ENCODE data around the gene CTBP1. TPM values are rescaled to one million over a fixed set of nuclear protein-coding genes. Genes with fewer than 3 reads are reported as not detected.
A peak's percentile ranks its signal among the peaks of the same experiment; 100 is the strongest.

CTBP1 gene
- total RNA-seq (100 to 1,000 TPM; 122 to 165 (median 142) TPM), polyA plus RNA-seq (100 to 1,000 TPM; 109 to 156 (median 116) TPM)
- long read RNA-seq, donor 1, transcript CTBP1-201 (9 exons, 2,297 nt): minor isoform, 33 of 246 reads
- long read RNA-seq, donor 1, transcript CTBP1-203 (10 exons, 2,467 nt): major isoform, 102 of 246 reads
- long read RNA-seq, donor 1, partial matches to known transcripts: 23 of 246 reads
- long read RNA-seq, donor 1, other reads (novel, unspliced or antisense): 86 of 246 reads
- long read RNA-seq, donor 2, transcript CTBP1-201 (9 exons, 2,297 nt): minor isoform, 70 of 498 reads
- long read RNA-seq, donor 2, transcript CTBP1-203 (10 exons, 2,467 nt): major isoform, 219 of 498 reads
- long read RNA-seq, donor 2, partial matches to known transcripts: 30 of 498 reads
- long read RNA-seq, donor 2, other reads (novel, unspliced or antisense): 177 of 498 reads

DNA sequence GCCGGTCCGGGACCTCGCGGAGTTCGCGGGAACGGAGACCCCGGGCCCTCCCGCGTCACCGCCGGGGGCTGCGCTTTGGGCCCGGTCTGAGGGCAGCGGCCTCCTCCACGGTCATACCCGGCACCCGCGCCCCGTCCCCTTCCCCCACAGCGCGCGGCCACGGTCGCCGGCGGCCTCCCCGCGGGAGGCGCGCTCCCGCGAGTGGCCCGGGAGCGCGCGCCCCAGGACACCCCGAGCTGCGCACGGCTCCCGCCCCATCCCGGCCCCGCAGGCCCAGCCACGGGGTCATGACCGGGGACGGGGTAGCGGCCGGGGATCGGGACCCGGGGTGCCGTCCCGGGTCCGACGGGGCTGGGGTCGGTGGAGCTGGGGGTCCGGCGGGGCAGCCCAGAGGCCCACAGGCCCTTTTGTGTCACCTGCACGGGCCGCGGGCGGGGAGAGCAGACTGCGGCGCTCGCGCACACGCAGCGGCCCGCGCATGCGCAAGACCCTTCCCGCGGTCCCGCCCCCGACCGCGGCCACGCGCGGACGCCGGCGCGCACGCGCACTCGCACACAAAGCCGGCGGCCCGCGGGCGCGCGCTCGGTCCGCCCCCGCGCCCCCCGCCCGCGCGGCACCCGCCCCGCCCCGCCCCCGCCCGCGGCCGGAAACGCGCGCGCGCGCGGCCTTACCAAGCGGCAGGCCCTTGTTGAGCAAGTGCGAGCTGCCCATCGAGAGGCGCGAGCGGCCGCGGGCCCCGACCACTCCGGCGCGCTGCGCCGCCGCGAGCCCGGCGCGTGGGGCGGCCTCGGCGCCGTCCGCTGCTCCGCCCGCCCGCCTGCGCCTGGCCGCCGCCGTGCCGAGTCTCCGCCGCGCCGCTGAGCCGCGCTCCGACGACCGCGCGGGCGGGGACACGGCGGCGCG, at the start of gene CTBP1:
CTBP1 (minus strand) TSS at position 886 of the 903 bp plus-strand sequence. CDS start 7,799 bp downstream, outside the sequence.
- 1% methylated on average over 27 to 158 of the region's 163 CpGs for WGBS, 3 donors
- ATAC-seq: peak; percentile 75 to 78 (median 76)

DNA sequence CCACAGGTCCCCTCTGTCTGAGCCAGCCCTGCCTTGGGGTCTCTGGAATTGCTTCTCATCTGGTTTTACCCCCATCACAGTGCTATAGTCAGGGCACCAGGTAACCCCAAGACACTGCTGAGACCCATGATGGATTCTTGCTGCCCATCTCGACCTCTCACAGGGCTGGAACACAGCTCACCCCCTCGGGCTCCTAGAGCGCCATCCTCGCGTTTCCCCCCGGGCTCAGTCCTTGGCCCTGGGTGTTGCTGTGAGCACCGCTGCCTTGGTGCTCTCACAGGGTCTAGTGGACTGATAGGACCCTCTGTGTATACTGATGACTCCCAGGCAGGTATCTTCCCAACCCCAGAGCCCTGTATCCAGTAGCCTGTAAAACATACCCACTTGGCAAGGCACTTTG, 49.5 kb upstream of the CTBP1 start:
- TF ChIP-seq, protein P1, sequence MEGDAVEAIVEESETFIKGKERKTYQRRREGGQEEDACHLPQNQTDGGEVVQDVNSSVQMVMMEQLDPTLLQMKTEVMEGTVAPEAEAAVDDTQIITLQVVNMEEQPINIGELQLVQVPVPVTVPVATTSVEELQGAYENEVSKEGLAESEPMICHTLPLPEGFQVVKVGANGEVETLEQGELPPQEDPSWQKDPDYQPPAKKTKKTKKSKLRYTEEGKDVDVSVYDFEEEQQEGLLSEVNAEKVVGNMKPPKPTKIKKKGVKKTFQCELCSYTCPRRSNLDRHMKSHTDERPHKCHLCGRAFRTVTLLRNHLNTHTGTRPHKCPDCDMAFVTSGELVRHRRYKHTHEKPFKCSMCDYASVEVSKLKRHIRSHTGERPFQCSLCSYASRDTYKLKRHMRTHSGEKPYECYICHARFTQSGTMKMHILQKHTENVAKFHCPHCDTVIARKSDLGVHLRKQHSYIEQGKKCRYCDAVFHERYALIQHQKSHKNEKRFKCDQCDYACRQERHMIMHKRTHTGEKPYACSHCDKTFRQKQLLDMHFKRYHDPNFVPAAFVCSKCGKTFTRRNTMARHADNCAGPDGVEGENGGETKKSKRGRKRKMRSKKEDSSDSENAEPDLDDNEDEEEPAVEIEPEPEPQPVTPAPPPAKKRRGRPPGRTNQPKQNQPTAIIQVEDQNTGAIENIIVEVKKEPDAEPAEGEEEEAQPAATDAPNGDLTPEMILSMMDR (IDR thresholded peaks at IDR 0.05): no peak
- H3K4me3 ChIP-seq: no peak overlapping the region
- H3K9me3 ChIP-seq: no peaks in the 10 kb centered on the region
- DNase-seq (no peak), ATAC-seq (no peak)
- no peaks in the 10 kb centered on the region for H3K27me3 ChIP-seq (ENCODE audit: insufficient read depth in 3 of 3, low read length in 2 of 3)
- WGBS, 3 donors: 87 to 93% (median 91%) methylated on average over 7 of the region's 7 CpGs
- H3K4me1 ChIP-seq: peaks cover 23% of the 10 kb centered on the region
- intact Hi-C loops (cut with DNase I): no loop called here
- H3K27ac ChIP-seq: peak overlapping the region; percentile 72
- H3K36me3 ChIP-seq (ENCODE audit: insufficient read depth in 1 of 2, low read depth in 1 of 2): peaks cover 0 to 38% of the 10 kb centered on the region in 2 donors

More for the DNA sequence above, at the start of gene CTBP1:
- Histone ChIP-seq H3K4me1 (peaks cover 68% of the 10 kb centered on the region), H3K36me3 (ENCODE audit: insufficient read depth in 1 of 2, low read depth in 1 of 2) (peaks cover 0 to 8% of the 10 kb centered on the region in 2 donors), H3K4me3 (peak within 1 kb of the TSS; percentile 87), H3K27ac (peak within 1 kb of the TSS; percentile 93), H3K27me3 (ENCODE audit: insufficient read depth in 3 of 3, low read length in 2 of 3) (no peaks in the 10 kb centered on the region), H3K9me3 (no peaks in the 10 kb centered on the region)
- DNase-seq: peak; percentile 82 to 91
- intact Hi-C loops (cut with DNase I): loop anchor here (1.0 to 5.0 kb wide), 2 partner anchors 81 to 98 kb away; no protein-coding TSS in a partner anchor
- TF ChIP-seq, protein P1 (IDR thresholded peaks at IDR 0.05): no peak

DNA sequence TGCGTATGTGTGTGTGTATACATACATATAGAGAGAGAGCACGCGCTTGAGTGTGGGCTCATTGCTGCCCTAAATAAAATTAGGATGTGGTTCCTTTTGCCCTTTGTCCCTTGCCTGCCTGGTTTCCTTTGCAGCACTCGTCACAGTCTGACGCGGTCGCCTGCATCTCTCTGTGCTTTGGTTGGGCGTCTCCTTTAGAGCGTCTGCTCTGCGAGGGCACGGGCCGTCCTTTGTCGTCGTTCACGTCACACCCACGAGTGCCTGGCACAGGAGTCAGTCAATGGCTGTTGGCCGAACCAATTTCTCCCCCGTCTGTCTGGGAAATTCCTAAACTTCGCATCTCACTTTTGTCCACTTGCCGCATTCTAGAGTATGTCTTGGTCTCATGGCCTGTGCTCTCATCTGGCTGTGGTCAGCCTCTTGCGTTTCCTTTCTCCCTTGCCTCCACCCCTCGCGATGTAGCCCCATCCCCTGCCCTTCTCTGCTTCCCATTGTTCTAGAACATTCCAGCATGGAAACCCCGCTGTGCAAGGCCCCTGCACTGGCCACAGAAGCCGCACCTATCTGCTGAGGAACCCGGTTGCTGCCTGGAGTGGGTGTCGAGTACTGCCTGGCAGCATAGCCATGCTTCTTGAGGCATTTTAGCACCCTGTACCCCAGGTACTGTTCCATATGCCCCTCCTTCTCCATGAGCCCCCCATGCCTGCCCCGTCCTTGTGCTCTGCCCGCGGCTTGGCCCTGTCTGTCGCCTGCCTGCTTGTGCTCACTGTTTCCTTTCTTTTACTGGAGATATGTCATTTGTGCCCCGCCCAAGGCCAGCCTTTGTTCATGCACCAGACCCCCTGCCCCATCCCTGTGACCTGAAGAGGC, 48.8 kb upstream of the CTBP1 start:
- ATAC-seq (no peak), DNase-seq (peak in 1 of 2 donors; percentile 42)
- 89 to 90% (median 90%) methylated on average over 31 to 32 of the region's 32 CpGs for WGBS, 3 donors
- H3K4me3 ChIP-seq: no peak overlapping the region
- TF ChIP-seq, protein P1 (IDR thresholded peaks at IDR 0.05): no peak
- no peaks in the 10 kb centered on the region for H3K9me3 ChIP-seq
- no peak overlapping the region for H3K27ac ChIP-seq
- H3K4me1 ChIP-seq: peaks cover 23% of the 10 kb centered on the region
- H3K27me3 ChIP-seq (ENCODE audit: insufficient read depth in 3 of 3, low read length in 2 of 3): no peaks in the 10 kb centered on the region
- H3K36me3 ChIP-seq (ENCODE audit: insufficient read depth in 1 of 2, low read depth in 1 of 2): peaks cover 0 to 38% of the 10 kb centered on the region in 2 donors
- intact Hi-C loops (cut with DNase I): no loop called here

DNA sequence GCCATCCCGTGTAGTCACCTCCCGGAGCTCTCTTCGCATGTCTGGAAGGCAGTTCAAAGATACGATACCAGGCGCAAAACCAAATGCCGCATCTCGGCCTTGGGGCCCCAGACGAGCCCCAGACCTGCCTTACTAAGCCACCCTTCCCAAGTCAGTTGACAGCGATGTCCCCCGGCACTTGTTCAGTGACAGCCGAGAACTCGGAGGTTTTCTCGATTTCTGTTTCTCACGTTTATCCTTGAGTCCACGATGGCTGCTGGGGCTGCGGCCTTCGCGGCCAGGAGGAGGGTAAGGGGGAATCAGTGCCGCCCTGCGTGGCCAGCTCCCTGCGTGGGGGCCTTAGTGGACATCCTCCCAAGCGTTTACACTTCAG, 48.1 kb upstream of the CTBP1 start:
- Histone ChIP-seq H3K9me3 (no peaks in the 10 kb centered on the region), H3K36me3 (ENCODE audit: insufficient read depth in 1 of 2, low read depth in 1 of 2) (peaks cover 0 to 38% of the 10 kb centered on the region in 2 donors), H3K27ac (no peak overlapping the region), H3K4me3 (no peak overlapping the region), H3K27me3 (ENCODE audit: insufficient read depth in 3 of 3, low read length in 2 of 3) (no peaks in the 10 kb centered on the region), H3K4me1 (peaks cover 28% of the 10 kb centered on the region)
- TF ChIP-seq, protein P1 (IDR thresholded peaks at IDR 0.05): no peak
- intact Hi-C loops (cut with DNase I): no loop called here
- DNase-seq (peak in 1 of 2 donors; percentile 24), ATAC-seq (no peak)
- 88 to 91% (median 88%) methylated on average over 22 of the region's 22 CpGs for WGBS, 3 donors
